GM18508 (cell line): Measurements from ENCODE around the gene OR6V1.
"Not testable (repeated sequence)": the region's sequence is repeated elsewhere in the genome, so short reads cannot be mapped to it uniquely, and the experiment has no call there.

Experiments
- ATAC-seq: cut with Tn5 transposase; IDR thresholded peaks from one replicate; pipeline ENCODE4 v1.9.1; 2021; ENCODE audit warnings: moderate number of reproducible peaks; ENCODE audit not compliant: insufficient read depth, unreplicated experiment

The OR6V1 gene

DNA sequence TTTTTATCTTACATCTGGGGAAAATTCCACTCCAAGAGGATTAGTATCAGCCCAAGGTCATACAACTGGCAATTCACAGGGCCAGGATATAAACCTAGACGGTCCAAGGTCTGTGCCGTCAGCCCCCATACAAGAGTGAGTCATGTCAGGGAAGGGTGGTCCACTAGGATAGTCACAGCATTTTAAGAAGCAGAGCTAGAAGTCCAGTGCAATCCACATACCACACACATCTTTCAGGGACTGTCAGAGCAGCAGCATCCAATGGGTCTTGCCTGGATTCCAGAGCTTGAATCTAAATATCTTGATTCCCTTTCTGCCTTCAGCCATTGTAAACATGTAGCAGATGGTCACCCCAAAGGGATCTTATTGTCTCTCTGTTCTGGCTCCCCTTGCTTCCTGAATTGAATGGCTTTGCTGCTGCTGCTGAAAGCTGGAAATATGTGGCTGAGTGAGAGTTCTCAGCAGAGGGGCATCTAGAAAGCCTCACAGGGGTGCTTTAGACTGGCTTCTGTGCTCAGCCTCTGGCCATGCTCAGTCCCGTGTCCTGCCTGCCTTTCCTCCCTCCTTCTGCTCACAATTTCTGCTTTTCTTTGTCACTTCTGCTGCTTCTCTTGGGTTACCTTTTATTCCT, 9.9 kb upstream of the OR6V1 start:
- ATAC-seq: no peak

- ATAC-seq: no peak
These were observed 9.3 kb upstream of the OR6V1 start for GRCh38 chr7:143042790-143043271.

DNA sequence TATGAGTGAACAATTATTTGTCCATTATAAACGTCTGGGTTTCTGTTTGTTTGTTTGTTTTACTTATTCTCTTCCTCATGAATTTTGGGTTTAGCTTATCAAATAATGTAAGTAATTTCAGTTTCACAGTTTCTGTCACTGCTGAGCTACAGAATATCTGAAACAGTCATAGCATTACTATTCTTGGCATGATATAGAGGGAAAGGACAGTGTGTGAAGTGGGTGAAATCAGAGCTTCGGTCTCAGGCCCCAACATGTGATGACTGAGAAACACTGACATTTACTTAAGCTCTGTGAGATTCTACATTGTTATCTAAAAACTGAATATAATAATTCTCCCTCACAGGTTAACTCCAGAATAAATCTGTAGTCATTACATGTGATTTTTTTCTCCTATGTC, 8.8 kb upstream of the OR6V1 start:
- no peak for ATAC-seq

DNA sequence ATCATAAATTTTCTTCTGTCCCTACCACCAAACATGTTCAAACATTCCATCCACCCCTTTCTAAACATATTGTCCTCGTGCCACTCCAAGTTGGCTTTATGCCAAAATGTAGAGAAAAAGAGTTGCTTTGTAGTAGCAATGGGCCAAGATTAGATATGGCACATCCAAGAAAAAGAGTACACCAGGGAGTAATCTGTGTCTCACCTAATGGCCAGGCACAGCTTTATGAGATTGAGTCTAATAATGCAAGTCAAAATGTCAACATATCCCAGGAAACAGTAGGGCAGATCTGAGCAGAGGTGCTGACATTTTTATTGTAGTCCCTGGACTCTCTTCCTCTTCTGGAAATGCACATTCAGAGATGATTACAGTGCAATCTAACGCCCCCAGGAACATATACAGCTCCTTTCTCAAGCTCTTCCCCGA, 5.7 kb upstream of the OR6V1 start:
- no peak for ATAC-seq

- no peak for ATAC-seq
These were observed 4.8 kb upstream of the OR6V1 start for GRCh38 chr7:143047326-143047725.

- no peak for ATAC-seq
These were observed 3.3 kb upstream of the OR6V1 start for GRCh38 chr7:143048827-143049226.

- no peak for ATAC-seq
These were observed 2.8 kb upstream of the OR6V1 start for GRCh38 chr7:143049362-143049761.

DNA sequence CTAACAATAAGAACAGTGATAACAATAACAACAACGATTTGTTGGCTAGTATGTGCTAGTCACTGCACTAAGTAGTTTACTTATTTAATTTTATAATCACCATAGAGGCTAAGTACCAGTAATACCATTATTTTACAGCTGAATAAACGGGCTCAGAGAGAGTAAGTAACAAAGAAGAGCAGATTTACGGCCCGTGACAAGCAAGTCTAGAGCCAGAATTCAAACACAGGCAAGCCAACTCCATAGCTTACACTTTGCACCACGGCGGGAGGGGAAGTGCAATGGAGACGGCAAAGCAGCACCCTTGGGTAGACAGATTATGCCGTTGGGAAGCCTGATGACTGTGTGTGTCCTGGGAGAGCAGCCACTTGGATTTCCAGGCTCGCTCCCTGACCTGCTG, 1.2 kb upstream of the OR6V1 start:
- no peak for ATAC-seq

GRCh38 chr7:143054621-143055020, 2.5 kb downstream of the OR6V1 start:
- no peak for ATAC-seq

DNA sequence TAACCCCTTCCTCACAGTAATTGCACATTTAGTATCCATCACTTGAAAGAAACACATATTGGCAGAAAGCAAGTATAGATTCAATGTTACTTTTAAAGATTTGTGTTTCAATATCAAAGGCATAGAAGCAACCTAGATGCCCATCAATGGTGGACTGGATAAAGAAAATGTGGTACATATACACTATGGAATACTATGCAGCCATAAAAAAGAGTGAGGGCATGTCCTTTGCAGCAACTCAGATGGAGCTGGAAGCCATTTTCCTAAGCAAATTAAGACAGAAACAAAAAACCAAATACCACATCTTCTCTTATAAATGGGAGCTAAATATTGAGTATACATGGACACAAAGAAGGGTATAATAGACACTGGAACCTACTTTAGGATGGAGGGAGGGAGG, 3.6 kb downstream of the OR6V1 start:
- no peak for ATAC-seq

GRCh38 chr7:143063741-143064140, 11.6 kb downstream of the OR6V1 start:
- ATAC-seq: no peak

DNA sequence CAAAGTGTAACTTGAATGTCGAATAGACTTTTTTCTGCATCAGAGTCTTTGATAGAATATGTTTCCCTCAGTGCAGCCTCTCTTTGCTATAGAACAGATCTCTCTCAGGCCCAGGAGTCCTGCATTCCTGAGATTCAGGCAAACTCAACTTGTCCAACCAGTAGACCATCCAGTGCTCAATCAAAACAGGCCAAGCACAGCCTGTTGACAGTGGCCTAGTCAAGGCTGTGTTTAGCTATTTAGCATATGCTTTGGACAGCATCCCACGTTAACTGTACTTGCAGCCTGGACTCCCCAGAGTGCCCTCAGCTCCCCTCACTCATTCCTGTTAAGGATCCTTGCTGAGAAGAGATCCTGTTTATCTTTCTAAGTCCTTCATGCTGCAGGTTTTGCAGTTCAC, 16.3 kb downstream of the OR6V1 start:
- ATAC-seq: no peak

DNA sequence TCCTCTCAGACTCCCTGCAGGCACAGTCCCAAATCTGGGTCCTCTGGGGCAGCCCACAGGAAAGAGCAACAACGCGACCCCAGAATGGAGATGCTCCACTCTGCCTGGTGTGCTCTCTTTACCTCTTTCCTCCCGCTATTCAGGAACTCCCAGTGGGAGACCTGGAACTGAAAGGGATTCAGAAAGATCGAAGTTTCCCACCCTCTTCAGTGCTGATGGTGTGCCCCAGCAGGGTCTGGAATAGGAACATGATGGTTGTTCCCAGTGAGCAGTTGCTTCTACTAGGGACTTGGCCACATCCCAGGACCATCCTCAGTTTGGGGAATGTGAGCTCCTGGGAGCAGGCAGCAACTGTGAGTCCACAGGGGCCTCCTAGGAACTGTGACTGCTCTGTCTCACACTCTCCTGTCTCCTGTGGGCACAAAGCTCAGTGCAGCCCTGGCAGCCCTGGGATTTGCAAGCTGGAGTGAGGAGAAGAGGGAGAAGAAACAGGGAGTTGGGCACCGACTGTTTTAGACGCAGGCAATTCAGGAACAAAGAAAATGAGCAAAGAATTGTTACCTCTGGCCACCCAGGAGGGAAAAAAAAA, 17.9 kb downstream of the OR6V1 start:
- ATAC-seq: no peak

DNA sequence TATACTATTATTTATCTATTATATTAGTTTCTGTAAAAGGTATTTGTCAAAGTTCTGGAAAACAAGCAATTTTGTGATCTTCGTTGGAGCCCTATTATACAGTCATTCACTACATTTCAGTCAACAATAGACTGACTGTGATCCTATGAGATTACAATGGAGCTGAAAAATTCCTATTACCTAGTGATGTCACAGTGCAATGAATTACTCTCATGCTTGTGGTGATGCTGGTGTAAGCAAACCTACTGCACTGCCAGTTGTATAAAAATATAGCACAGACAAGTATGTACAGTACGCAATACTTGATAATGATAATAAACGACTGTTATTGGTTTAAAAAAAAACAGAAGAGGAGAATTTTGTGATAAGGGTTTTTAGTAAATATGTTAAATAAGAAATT, 21.4 kb downstream of the OR6V1 start:
- no peak for ATAC-seq

GRCh38 chr7:143074141-143074540, 22.0 kb downstream of the OR6V1 start:
- ATAC-seq: no peak

GRCh38 chr7:143085109-143085508, 33.0 kb downstream of the OR6V1 start:
- ATAC-seq: no peak

GRCh38 chr7:143085610-143086009, 33.5 kb downstream of the OR6V1 start:
- ATAC-seq: not testable (repeated sequence)

GRCh38 chr7:143088549-143089231, 36.5 kb downstream of the OR6V1 start:
- ATAC-seq: not testable (repeated sequence)

DNA sequence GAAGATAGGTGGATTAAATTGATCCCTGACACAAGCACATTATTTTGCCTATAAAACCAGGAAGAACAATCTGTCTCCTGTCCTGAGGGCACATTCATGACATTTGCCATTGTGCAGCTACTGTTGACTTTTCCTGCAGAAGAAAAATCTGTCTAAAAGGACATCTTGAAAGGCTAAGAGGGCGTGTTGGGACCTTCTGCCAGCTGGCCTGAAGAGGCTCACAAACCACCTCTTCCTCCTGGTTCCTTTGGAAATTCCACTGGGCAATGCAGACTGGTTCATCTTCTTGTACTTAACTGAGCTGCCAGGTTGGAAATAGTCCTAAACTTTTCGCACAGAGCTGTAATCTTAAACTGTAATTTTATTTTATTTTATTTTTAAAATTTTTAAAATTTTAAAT, 44.0 kb downstream of the OR6V1 start:
- no peak for ATAC-seq

- ATAC-seq: not testable (repeated sequence)
These were observed 47.4 kb downstream of the OR6V1 start for GRCh38 chr7:143099579-143099978.
